GM18519 (cell line): ENCODE results near the gene CHST6.
"Not testable (repeated sequence)": the region's sequence is repeated elsewhere in the genome, so short reads cannot be mapped to it uniquely, and the experiment has no call there.

Experiments used
- ATAC-seq: cut with Tn5 transposase; IDR thresholded peaks from one replicate; pipeline ENCODE4 v1.9.1; 2021; ENCODE audit warnings: mild to moderate bottlenecking, moderate library complexity; ENCODE audit not compliant: unreplicated experiment, low FRiP score

The CHST6 gene

DNA sequence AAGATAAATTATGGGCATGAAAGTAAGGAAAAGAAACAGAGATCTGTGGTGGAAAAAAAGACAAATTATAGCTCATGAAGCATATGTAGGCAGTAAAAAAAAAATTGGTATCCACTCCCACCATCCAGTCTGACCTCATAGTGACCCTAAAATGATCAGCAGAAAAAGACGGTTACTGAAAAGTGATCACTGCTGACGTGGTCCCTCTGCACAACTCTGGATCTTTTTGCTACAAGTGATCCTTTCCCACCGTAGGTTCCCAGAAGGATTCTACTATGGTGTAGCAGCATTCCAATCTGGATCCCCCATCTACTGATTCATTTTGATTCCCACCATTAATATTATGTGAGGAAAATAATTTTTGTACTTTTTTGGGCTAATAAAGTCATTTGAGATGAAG is 10.9 kb upstream of the CHST6 start:
- ATAC-seq = no peak

DNA sequence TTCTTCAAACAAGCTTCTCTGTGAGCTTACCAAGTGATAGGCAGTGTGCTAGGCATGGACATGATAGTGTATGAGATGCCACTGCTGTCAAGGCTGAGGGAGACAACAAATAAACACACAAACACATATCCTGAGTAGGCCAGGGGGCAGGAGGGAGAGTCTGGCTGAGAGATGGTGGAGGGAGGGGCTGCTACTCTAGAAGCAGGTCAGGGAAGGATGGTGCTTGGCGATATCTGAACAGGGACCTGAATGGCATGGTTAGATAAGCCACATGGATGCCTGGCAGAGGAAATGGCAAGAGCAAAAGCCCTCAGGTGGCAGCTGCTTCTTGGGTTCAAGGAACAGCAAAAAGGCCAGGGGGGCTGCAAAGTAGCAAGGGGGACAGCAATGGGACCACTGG is 8.6 kb upstream of the CHST6 start:
- ATAC-seq = no peak

DNA sequence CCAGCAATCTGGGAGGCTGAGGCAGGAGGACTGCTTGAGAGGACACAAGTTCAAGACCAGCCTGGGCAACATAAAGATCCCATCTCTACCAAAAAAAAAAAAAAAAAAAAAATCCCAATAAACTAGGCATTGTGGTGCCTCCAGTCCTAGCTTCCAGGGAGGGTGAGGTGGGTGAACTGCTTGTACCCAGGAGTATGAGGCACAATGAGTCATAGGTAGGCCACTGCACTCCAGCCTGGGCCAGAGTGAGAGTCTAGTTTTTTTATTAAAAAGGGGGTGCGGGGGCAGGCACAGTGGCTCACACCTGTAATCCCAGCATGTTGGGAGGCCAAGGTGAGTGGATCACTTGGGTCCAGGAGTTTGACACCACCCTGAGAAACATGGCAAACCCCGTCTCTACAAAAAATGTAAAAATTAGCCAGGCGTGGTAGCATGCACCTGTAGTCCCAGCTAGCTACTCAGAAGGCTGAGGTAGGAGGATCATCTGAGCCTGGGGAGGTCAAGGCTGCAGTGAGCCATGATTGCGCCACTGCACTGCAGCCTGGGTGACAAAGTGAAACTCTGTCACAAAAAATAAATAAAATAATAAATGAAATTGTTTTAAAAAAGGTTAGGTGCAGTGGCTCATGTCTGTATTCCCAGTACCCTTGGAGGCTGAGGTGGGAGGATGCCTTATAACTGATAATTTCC is 7.8 kb upstream of the CHST6 start:
- ATAC-seq = no peak

DNA sequence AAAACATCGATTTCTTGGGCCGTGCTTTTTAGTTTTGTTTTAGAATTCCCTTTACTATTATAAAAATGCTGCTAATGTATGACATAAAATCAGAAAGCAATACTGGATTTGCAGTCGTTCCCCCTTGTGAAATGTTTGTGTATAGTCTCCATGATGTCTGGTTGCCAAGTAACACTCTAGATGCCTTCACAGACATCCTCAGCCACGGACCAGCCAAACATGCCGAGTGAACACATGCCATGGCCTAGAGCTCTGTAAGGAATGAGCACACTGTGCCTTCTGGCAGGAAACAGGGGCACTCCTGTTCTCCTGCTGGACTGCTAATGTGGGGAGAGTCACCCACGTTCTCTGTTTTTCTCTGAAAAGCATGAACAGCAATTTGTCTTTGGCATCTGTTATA is 6.6 kb upstream of the CHST6 start:
- not testable (repeated sequence) for ATAC-seq

DNA sequence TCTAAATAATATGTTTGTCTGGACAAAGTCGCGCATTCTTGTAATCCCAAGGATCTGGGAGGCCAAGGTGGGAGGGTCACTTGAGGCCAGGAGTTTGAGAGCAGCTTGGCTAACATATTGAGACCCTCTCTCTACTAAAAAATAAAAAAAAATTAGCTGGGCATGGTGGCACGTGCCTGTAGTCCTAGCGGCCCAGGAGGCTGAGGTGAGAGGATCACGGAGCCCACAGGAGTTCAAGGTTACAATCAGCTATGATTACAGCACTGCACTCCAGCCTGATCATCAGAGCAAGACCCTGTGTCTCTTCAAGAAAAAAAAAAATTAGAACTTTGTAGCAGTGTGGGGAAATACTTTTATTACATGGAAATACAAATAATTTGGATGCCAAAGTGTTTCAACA is 6.1 kb upstream of the CHST6 start:
- no peak for ATAC-seq

DNA sequence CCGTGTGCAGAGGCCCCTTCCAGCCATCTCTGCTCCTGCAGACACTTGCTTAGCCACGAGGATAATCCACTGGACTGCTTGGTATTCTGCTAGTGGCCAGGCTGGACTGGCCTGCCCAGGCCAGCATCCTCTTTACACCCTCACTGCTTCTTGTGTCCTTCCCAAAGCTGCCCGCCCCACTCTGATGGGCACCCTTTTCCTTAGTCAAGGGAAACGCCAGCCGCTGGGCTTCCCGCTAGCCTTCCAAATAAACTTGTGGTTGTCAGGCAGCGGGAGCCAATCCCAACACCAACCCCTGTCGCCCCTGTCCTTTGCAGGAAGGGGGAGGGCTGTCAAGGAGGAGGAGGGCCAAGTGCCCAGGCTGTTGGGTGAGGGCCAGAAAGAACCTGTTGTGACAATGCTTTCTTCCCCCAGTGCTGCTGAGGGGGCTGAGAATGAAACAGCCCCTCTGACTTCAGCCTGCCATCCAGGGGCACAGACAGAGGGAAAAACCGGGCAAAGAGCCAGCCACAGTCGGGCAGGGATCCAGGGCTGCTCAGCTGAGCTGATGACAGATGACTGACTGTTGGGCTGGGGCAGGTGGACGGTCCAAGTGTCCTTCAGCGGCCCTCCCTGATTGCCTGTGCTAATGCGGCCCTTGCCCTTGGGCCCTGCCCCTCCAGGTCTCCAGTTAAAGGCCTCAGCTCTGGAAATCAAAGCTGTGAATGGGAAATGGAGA is 3.5 kb upstream of the CHST6 start:
- ATAC-seq = not testable (repeated sequence)

DNA sequence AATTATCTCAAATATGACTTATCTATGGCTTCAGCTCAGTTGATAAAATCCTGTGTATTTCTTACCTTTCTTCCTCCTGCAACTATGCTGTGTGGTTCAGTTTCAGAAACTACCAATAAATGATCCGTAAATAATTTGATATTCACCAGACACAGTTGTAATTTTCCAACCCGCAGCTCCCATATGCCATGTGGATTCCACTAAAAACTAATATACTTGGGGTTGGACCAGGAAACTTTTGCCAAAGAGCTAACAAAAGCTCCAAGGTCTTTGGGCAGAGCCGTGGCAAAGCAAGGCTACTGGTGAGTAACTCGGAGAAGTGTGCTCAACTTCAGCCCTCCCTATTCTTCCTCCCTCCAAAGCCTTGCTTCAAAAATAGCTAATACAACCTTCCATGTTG is 2.3 kb upstream of the CHST6 start:
- no peak for ATAC-seq

DNA sequence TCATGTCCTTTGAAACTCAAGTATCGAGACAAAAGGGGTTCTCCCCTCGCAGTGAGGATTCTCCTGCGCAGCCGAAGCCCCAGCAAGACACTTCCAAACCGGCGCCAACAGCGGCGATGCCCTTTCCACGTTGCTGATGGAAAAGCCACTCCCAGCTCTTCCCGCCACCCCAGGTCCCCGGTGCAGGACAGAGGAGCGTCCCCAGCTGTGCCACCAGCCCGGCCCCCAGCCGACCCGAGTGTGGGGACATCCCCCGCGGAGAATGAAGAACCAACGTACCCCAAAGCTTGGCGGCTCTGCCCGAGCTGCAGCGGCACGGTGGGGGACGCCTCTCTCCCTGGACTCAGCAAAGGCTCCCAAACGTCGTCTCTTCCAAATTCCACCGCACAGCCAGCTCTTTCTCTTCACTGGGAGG is 573 bp downstream of the CHST6 start:
- ATAC-seq = no peak

DNA sequence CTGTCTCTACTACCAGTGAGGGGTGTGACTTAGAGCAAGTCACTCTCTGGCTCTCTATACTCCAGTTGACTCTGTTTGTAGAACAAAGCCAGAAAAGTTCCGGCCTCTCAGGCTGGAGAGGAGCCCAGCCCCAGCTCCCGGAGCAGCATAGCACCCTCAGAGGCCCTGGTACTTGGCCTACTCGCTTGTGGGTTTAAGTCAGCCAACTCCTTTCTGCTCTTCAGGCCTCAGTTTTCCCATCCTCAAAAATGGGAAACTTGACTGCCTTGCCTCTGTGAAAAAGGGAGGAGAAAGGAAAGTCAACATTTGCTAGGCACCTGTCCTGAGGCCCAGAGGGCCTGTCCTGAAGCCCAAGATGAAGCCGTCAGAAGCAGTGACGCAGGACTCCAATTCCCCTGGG is 1.1 kb downstream of the CHST6 start:
- ATAC-seq = no peak

DNA sequence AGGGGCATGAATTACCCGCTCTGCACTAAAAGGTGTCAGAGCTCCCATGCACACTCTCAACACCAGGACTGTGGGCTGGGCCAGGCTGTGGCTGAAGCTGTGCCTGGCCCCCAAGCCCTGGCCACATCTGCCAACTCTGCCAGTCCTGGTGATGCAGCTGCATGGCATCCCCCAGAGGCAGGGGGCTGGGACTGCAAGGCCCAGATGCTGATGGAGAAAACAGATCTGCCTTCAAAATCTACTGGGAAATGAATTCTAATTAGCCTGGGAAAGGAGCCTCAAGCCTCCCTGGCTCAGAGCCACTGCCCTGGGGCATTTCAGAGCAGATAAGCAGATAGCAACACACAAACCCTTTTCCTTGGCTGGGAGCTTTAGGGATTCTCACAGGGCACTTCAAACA is 3.4 kb downstream of the CHST6 start:
- no peak for ATAC-seq

DNA sequence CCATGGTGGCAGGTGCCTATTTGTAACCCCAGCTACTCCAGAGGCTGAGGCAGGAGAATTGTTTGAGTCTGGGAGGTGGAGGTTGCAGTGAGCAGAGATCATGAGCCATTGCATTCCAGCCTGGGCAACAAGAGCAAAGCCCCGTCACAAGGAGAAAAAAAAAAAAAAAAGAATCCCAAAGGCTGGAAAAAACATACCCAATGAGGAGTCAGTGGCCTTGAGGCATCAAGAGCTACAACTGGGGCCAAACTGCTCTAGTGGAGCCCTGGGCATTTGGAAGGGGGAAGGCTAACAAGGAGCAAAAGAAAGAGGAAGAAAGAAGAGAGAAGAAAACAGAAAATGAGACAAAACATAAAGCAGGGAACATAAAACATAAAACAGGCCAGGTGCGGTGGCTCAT is 6.9 kb downstream of the CHST6 start:
- ATAC-seq = no peak

DNA sequence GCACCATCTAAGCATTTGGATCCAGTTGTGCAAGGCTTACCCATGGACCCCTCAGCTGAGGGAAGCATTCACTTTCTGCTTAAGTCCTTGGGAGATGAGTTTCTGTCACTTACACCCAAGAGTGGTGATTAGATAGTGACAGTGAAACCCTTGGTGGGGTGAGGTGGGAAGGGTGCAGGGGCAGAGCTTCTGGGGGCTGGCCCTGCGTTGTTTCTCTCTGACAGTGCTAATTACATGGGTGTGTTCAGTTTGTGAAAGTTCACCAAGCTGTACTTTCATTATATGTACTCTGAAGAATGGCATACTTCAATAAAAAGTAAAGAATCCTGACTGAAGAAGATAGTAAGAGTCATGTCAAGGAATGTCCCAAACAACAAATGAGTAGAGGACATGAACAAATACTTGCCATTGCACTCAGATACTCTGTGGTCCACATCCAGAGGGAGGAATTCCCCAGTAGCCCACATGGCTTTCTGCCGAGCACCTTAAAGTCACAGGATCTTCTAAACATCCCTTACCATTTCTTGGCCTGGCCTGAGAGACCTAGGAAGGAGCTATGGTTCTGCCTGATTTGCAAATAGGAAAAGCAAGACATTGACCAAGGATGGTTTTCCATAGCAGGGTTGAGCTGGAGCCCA is 8.4 kb downstream of the CHST6 start:
- no peak for ATAC-seq

DNA sequence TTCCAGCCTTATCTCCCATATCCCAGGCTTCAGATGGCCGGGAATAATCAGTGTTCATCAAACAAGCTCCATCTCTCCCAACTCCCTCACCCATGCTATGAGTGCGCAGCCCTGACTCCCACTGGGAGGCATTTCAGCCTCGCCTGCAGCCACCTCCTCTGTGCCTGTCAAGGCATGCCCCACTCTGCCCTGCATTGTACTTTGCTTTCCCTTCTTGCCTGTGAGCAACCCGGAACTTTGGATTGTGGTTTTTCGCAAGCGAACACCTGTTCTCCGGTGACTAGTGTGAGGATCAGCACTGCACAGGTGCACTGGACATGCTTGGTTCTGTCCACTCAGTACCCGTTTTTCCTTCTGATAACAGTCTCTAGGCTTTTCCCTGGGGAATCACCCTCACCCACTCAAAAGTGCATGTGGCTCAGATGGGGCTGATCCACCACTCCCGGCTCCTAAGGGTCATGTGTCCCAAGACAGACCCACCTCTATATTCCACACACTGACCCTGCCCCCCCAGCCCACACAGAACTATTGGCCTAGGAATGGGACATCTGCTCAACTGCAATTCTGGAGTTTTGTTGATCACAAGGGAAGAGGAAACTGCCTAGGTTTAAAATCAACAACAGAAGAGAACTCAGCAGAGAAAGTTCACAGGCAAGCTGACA is 9.1 kb downstream of the CHST6 start:
- ATAC-seq = no peak

DNA sequence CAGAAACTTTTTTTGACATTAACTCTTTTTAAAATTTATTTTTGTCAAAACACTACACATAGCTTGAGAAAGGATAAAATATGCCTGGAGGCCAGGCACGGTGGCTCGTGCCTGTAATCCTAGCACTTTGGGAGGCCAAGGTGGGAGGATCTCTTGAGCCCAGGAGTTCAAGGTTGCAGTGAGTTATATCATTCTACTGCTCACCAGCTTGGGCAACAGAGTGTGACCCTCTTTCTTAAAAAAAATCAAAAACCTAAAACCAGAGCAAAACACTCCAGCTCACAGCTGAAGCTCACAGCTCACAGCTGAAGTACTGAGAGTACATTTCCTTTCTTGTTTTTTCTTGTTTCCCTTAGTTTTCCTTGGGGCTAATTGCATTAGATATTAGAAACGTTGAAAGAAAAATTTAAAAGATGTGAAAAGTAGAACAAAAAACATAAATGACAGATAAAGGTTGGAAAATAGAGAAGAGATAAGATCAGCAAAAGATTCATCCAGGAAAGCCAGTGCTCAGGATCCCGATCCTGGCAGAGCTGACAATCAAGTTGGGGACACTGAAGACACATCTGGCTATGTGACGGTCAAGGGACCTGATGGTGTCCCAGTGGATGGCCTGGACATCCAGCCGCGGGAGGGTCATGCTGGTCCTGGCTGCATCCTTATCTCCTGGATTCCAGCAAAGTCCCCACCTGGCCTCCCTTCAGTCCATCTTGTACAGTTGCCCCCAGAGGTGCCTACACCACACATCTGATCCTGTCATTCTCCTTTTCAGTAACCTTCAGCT is 9.8 kb downstream of the CHST6 start:
- no peak for ATAC-seq

DNA sequence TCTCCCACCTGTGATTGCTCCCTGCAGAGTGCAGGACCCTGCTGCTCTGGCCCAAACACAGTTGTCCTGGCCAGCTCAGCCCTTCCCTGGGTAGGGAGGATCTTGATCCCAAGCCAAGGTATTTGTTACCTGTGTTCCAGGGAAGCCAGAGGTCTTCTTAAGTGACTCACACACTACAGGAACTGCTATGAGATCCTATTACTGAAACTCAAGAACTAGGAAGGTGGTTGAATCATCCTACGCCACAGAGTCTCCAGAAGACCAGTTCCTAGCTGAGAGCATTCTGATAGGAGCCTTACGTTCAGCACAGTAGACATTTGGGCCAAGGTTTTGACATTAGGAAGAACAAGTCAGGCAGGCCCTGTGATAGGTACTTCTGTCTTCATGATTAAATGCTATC is 12.0 kb downstream of the CHST6 start:
- no peak for ATAC-seq

DNA sequence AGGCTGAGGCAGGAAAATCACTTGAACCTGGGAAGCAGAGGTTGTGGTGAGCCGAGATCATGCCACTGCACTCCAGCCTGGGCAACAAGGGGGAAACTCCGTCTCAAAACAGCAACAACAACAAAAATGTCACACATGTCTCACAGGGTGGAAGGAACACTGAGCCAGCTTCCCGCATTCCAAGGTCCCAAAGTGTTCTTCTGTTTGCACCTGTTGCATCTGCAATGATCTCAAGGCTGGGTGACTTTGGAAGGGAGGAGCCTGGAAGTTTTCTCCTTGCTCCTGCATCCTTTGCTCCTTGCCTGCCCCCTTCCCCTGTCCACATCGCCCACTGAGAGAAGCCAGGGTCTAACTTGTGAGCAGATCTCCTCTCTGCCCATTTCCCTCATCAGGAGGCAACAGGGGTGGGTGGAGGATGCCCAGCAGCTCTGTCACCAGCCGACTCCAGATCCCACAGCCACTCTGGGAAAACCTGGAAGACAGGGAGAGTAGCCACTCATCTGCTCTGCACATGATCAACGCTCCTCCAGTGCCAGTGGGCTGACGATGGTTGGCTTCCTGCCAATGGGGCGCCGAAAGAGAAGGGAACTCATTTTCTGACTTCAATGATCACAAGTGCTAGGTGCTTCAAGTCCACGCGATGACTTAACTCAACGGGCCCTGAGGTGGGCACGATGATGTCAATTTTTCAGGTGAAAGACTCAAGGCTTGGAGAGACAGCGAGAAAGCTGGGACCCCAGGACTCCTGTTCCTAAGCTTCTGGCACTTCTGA is 12.6 kb downstream of the CHST6 start:
- no peak for ATAC-seq

DNA sequence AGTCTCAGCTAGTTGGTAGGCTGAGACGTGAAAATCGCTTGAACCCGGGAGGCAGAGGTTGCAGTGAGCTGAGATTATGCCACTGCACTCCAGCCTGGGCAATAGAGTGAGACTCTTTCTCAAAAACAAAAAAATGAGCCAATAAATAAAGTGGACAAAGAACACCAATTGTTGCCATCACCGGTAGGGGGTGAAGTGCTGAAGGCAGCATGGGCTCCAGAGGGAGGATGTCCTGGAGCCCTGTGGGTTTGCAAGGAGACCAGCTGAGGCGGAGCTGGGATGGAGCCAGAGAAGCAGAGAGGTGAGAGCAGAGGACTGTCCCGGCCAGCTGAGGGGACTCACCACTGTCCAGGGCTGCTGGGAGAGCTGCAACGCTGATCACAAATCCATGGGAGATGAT is 13.8 kb downstream of the CHST6 start:
- ATAC-seq = no peak

DNA sequence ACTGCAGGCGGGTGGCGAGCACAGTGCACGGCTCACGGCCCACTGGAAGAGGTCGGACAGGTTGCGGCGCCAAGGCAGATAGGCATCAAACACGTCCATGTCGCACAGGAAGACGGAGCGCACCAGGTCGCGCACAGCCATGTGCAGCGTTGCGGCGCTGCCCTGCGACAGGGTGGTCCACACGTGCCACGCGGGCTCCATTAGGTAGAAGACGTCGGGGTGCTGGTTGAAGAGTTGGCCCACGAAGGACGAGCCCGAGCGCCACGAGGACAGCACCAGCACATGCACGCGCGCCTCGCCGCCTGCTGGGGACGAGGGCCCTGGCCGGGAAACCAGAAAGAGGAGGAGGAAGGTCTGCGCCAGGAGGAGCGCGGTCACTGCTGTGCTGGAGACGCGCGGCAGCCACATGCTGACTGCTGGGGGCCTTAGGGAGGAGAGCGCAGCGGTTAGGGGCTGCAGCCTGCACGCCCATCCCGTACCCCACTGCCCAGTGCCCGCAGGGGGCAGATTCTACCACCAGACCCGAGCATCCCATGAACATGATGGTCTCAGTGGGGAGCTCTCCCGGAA is 15.7 kb downstream of the CHST6 start:
- ATAC-seq = no peak

DNA sequence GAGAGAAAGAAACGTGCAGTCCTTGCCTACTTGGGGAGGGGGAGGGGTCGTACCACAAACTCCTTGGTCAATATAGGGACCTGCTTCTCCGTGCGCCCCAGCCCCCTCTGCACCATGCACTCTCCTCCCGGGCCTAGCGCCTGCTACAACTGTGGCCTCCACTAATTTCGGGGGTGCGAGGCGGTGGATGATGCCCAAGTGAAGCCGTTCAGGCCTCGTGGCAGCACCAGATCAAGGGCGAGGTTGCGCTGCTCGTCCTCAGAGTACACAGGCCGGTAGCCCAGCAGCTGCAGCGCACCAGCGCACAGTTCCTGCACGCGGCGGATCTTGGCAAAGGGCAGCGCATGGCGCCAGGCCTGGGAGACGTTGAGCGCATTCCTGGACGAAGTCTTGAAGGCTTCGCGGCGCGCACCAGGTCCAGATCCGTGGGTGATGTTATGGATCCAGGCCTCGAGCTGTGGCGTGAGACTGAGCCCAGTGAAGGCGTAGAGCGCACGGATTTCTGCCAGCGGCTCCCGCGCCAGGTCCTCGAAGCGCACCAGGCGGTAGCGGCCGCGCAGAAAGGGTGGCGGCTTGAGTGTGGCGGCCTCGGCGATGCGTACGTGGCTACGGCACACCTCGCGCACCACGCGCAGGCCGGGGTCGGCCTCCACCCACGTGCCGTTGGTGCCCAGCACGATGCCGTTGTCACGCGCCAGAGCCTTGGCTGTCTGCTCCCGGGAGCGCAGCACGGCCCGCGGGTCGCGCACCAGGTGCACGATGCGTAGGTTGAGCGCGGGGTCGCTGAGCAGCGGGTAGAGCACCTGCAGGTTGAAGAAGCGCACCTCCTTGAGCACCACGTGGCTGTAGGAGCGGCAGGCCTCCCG is 16.5 kb downstream of the CHST6 start:
- no peak for ATAC-seq
